SK-N-SH treated with all-trans-retinoic acid at 6 μM for 48 hours (cell line): Measurements from ENCODE around the gene FBXL13.
"Not testable (repeated sequence)": the region's sequence is repeated elsewhere in the genome, so short reads cannot be mapped to it uniquely, and the experiment has no call there.

Source experiments
- GLIS3 ChIP-seq: fragments of 250-450 bp; sonication (Bioruptor Pico); IDR thresholded peaks from 2 replicates; pipeline ENCODE4 v1.5.0; 2020; ENCODE audit warnings: mild to moderate bottlenecking, moderate library complexity
- SNAI2 ChIP-seq: fragments of 250-450 bp; sonication (Bioruptor Pico); IDR thresholded peaks from 2 replicates; pipeline ENCODE4 v1.5.0; 2020; ENCODE audit warnings: mild to moderate bottlenecking, moderate library complexity
- ZFP3 ChIP-seq: fragments of 250-450 bp; sonication (Bioruptor Pico); IDR thresholded peaks from 2 replicates; pipeline ENCODE4 v1.5.0; 2020; ENCODE audit warnings: mild to moderate bottlenecking, moderate library complexity
- ZNF565 ChIP-seq: fragments of 450-650 bp; formaldehyde crosslinking; conservative IDR thresholded peaks from 2 replicates; pipeline ENCODE4 v1.5.0; 2020; ENCODE audit warnings: low read depth, mild to moderate bottlenecking, moderate library complexity

DNA sequence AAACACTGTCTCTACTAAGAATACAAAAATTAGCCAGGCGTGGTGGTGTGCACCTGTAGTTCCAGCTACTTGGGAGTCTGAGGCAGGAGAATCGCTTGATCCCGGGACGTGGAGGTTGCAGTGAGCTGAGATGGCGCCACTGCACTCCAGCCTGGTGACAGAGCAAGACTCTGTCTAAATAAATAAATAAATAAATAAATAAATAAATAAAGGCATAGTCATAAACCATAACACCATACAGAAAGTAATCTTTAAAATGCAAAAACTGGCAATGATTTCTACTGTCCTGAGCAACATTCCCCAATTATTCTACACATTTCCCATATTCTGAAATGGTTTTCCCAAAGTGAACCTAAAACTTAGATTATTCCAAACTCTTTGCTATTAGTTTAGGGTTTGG lies 79.0 kb downstream of the FBXL13 start:
- not testable (repeated sequence) for TF ChIP-seq ZFP3; GLIS3 (CRISPR knock-in tag); SNAI2; ZNF565 (CRISPR knock-in tag)
